PFSK-1 (cell line): Measurements from ENCODE around the gene TPP2.

Source experiments
- POLR2AphosphoS5 ChIP-seq: IDR thresholded peaks from 2 replicates; pipeline ENCODE4 v1.6.1; 2012; ENCODE audit warnings: low read depth, mild to moderate bottlenecking, control low read depth, low read length, moderate library complexity
- SIN3A ChIP-seq: IDR thresholded peaks from 2 replicates; pipeline ENCODE4 v1.6.1; 2012; ENCODE audit warnings: mild to moderate bottlenecking, low read length, moderate library complexity, borderline replicate concordance; ENCODE audit not compliant: insufficient read depth
- TAF1 ChIP-seq: IDR thresholded peaks from 2 replicates; pipeline ENCODE4 v1.6.1; 2012; ENCODE audit warnings: low read length, control low read depth, borderline replicate concordance; ENCODE audit not compliant: insufficient read depth
- TF ChIP-seq, protein P1 (sequence below), 2 experiments: IDR thresholded peaks; 2 replicates each; pipeline versions ENCODE4 v1.6.1 to v1.8.0; 2011 to 2012; ENCODE audit warnings: low read depth in 2 of 2, low read length in 2 of 2, control low read depth in 1 of 2, inconsistent platforms in 1 of 2, mild to moderate bottlenecking in 1 of 2, moderate library complexity in 1 of 2; ENCODE audit not compliant: insufficient read depth in 1 of 2

GRCh38 chr13:102645701-102646100, 48.9 kb downstream of the TPP2 start:
- TF ChIP-seq, protein P1, sequence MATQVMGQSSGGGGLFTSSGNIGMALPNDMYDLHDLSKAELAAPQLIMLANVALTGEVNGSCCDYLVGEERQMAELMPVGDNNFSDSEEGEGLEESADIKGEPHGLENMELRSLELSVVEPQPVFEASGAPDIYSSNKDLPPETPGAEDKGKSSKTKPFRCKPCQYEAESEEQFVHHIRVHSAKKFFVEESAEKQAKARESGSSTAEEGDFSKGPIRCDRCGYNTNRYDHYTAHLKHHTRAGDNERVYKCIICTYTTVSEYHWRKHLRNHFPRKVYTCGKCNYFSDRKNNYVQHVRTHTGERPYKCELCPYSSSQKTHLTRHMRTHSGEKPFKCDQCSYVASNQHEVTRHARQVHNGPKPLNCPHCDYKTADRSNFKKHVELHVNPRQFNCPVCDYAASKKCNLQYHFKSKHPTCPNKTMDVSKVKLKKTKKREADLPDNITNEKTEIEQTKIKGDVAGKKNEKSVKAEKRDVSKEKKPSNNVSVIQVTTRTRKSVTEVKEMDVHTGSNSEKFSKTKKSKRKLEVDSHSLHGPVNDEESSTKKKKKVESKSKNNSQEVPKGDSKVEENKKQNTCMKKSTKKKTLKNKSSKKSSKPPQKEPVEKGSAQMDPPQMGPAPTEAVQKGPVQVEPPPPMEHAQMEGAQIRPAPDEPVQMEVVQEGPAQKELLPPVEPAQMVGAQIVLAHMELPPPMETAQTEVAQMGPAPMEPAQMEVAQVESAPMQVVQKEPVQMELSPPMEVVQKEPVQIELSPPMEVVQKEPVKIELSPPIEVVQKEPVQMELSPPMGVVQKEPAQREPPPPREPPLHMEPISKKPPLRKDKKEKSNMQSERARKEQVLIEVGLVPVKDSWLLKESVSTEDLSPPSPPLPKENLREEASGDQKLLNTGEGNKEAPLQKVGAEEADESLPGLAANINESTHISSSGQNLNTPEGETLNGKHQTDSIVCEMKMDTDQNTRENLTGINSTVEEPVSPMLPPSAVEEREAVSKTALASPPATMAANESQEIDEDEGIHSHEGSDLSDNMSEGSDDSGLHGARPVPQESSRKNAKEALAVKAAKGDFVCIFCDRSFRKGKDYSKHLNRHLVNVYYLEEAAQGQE (IDR thresholded peaks at IDR 0.05; ENCODE audit: insufficient read depth in 1 of 2, low read depth in 2 of 2, low read length in 2 of 2): no peak
- TF ChIP-seq POLR2AphosphoS5: no peak
- no peak for TF ChIP-seq TAF1
- TF ChIP-seq SIN3A: no peak
